Retina (tissue), 1 donor: ENCODE measurements around the gene PTK7.

ENCODE experiments used
- DNase-seq: peaks from one replicate; pipeline ENCODE4 v3.0.0-alpha.2; 2016

The PTK7 gene

GRCh38 chr6:43146709-43147688 is 70.9 kb downstream of the PTK7 start:
- DNase-seq = no peak

- DNase-seq = no peak
Observed at GRCh38 chr6:43147691-43148477, 71.8 kb downstream of the PTK7 start.

GRCh38 chr6:43149265-43149664 is 73.2 kb downstream of the PTK7 start:
- DNase-seq = no peak

GRCh38 chr6:43150051-43150751 is 74.1 kb downstream of the PTK7 start:
- DNase-seq = no peak

GRCh38 chr6:43159599-43159998 is 83.5 kb downstream of the PTK7 start:
- no peak for DNase-seq

GRCh38 chr6:43163899-43164298 is 87.8 kb downstream of the PTK7 start:
- no peak for DNase-seq

- peak; percentile 94 for DNase-seq
Observed at GRCh38 chr6:43170417-43170930, 94.4 kb downstream of the PTK7 start.

- peak; percentile 98 for DNase-seq
Observed at GRCh38 chr6:43170931-43171706, 95.0 kb downstream of the PTK7 start, which contains the start of gene SRF. Gene SRF (plus strand): TSS chr6:43171269. CDS start chr6:43171657, 388 bp downstream.

GRCh38 chr6:43171707-43172103 is 95.6 kb downstream of the PTK7 start:
- DNase-seq = peak; percentile 81

GRCh38 chr6:43172104-43173007 is 96.2 kb downstream of the PTK7 start:
- DNase-seq = peak; percentile 57

- DNase-seq = no peak
Observed at GRCh38 chr6:43173591-43174262, 97.6 kb downstream of the PTK7 start.

- DNase-seq = peak; percentile 98
Observed at GRCh38 chr6:43174263-43175112, 98.4 kb downstream of the PTK7 start.

GRCh38 chr6:43175676-43176422 is 99.7 kb downstream of the PTK7 start:
- DNase-seq = no peak

- no peak for DNase-seq
Observed at GRCh38 chr6:43176423-43176786, 100.3 kb downstream of the PTK7 start.

- DNase-seq = no peak
Observed at GRCh38 chr6:43178150-43178549, 102.0 kb downstream of the PTK7 start.

- DNase-seq = no peak
Observed at GRCh38 chr6:43178951-43179830, 103.1 kb downstream of the PTK7 start.

GRCh38 chr6:43180058-43180457 is 103.9 kb downstream of the PTK7 start:
- no peak for DNase-seq

- DNase-seq = no peak
Observed at GRCh38 chr6:43180985-43181384, 104.9 kb downstream of the PTK7 start.
